Measurements from ENCODE around the gene MACROH2A1.

DNA sequence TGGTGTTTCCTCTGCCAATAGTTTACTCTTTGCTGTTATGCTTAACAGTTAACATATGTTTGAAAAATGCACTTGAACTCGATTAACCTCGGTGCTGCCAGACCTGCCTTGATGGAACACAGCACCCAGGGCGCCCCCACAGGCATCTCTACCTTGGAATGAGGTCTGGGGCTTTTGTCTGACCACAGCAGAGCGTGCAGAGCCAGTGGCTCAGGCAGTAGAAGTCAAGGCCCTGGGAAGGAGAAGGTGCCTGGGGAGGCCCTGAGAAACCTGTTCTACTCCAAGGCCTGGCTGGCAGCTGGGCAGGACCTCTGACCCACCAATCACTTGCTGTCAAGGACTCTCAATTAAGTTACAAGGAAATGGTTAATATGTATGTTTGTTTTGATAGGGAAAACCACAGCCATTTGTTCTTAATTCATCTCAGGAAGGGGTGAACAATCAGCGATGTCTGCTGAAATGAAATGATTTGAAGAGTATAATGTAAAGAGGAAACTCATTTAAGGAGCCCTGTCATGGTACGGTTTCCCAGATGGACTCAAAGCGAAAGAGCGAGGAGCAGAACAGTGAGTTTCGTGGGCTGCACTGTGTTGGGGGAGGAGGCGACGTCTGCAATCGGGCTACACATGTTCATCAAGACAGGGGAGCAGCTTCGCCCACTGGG lies 21.9 kb downstream of the MACROH2A1 start:
- TF ChIP-seq POLR2A (IDR thresholded peaks at IDR 0.05; ENCODE audit: extremely low read depth, insufficient read length) (no peak), MYC (IDR thresholded peaks at IDR 0.05; ENCODE audit: low read depth, low read length) (no peak)
- TF ChIP-seq, protein P1, sequence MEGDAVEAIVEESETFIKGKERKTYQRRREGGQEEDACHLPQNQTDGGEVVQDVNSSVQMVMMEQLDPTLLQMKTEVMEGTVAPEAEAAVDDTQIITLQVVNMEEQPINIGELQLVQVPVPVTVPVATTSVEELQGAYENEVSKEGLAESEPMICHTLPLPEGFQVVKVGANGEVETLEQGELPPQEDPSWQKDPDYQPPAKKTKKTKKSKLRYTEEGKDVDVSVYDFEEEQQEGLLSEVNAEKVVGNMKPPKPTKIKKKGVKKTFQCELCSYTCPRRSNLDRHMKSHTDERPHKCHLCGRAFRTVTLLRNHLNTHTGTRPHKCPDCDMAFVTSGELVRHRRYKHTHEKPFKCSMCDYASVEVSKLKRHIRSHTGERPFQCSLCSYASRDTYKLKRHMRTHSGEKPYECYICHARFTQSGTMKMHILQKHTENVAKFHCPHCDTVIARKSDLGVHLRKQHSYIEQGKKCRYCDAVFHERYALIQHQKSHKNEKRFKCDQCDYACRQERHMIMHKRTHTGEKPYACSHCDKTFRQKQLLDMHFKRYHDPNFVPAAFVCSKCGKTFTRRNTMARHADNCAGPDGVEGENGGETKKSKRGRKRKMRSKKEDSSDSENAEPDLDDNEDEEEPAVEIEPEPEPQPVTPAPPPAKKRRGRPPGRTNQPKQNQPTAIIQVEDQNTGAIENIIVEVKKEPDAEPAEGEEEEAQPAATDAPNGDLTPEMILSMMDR (IDR thresholded peaks at IDR 0.05; ENCODE audit: low read depth, low read length) = no peak
- TF ChIP-seq, protein P2, sequence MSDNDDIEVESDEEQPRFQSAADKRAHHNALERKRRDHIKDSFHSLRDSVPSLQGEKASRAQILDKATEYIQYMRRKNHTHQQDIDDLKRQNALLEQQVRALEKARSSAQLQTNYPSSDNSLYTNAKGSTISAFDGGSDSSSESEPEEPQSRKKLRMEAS (IDR thresholded peaks at IDR 0.05; ENCODE audit: low read depth, low read length) = no peak

Measured in NB4 (cell line).